Neuronal stem cell (in vitro differentiated cells): ENCODE results near the gene NRAP.

Source experiments
- DNase-seq: peaks from one replicate; pipeline ENCODE4 v3.0.0-alpha.2; 2013; ENCODE audit warnings: low spot score
- H2AFZ ChIP-seq: one replicate; pipeline ENCODE4 v1.6.1; 2013; ENCODE audit warnings: mild to moderate bottlenecking, low read length, inconsistent platforms
- H2AK5ac ChIP-seq: 2 replicates; pipeline ENCODE4 v1.6.1; 2013; ENCODE audit warnings: low read depth, mild to moderate bottlenecking, inconsistent platforms, low read length, moderate library complexity, mixed read lengths
- H2BK120ac ChIP-seq: 2 replicates; pipeline ENCODE4 v1.6.1; 2013; ENCODE audit warnings: low read depth, mild to moderate bottlenecking, inconsistent platforms, low read length, moderate library complexity, mixed read lengths
- H2BK12ac ChIP-seq: one replicate; pipeline ENCODE4 v1.6.1; 2013; ENCODE audit warnings: low read length, inconsistent platforms
- H2BK15ac ChIP-seq: 2 replicates; pipeline ENCODE4 v1.6.1; 2013; ENCODE audit warnings: mild to moderate bottlenecking, low read length, inconsistent platforms, mixed read lengths
- H2BK5ac ChIP-seq: one replicate; pipeline ENCODE4 v1.6.1; 2013; ENCODE audit warnings: inconsistent platforms, mild to moderate bottlenecking, low read length, moderate library complexity
- H3K14ac ChIP-seq: one replicate; pipeline ENCODE4 v1.6.1; 2013; ENCODE audit warnings: low read length, inconsistent platforms
- H3K18ac ChIP-seq: 2 replicates; pipeline ENCODE4 v1.6.1; 2013; ENCODE audit warnings: low read length, inconsistent platforms
- H3K23ac ChIP-seq: 2 replicates; pipeline ENCODE4 v1.6.1; 2013; ENCODE audit warnings: low read depth, mild to moderate bottlenecking, mixed read lengths, low read length, inconsistent platforms; ENCODE audit not compliant: poor library complexity
- H3K27ac ChIP-seq: replicated peaks from 3 replicates; pipeline ENCODE4 v1.5.1; 2013; ENCODE audit warnings: low read length, inconsistent platforms
- H3K27me3 ChIP-seq, 3 experiments: 2 replicates each; pipeline ENCODE4 v1.6.1; 2013; ENCODE audit warnings: low read length in 3 of 3, mild to moderate bottlenecking in 2 of 3, inconsistent platforms in 1 of 3, low read depth in 1 of 3, mixed read lengths in 1 of 3, moderate library complexity in 1 of 3; ENCODE audit not compliant: control insufficient read depth in 3 of 3, insufficient read depth in 3 of 3
- H3K36me3 ChIP-seq, 2 donors: replicated peaks in 1 of 2; 2 replicates each; pipeline ENCODE4 v1.6.1; 2013; ENCODE audit warnings: low read length in 2 of 2; ENCODE audit not compliant: control insufficient read depth in 2 of 2, insufficient read depth in 2 of 2
- H3K4ac ChIP-seq: 2 replicates; pipeline ENCODE4 v1.6.1; 2013; ENCODE audit warnings: inconsistent platforms, mild to moderate bottlenecking, low read length, moderate library complexity
- H3K4me1 ChIP-seq, 2 donors: 1 replicate in 1 of 2; 2 replicates in 1 of 2; pipeline ENCODE4 v1.6.1; 2013; ENCODE audit warnings: low read length in 2 of 2, low read depth in 1 of 2; ENCODE audit not compliant: control insufficient read depth in 2 of 2, insufficient read depth in 1 of 2
- H3K4me2 ChIP-seq: one replicate; pipeline ENCODE4 v1.6.1; 2013; ENCODE audit warnings: mild to moderate bottlenecking, low read length, inconsistent platforms; ENCODE audit not compliant: insufficient read depth, poor library complexity, severe bottlenecking
- H3K4me3 ChIP-seq, 2 donors: 2 replicates each; pipeline ENCODE4 v1.5.1; 2013; ENCODE audit warnings: low read length in 2 of 2, mild to moderate bottlenecking in 2 of 2, inconsistent platforms in 1 of 2, moderate library complexity in 1 of 2
- H3K79me1 ChIP-seq: one replicate; pipeline ENCODE4 v1.6.1; 2013; ENCODE audit warnings: low read depth, mild to moderate bottlenecking, inconsistent platforms, low read length, moderate library complexity
- H3K9ac ChIP-seq: one replicate; pipeline ENCODE4 v1.6.1; 2013; ENCODE audit warnings: mild to moderate bottlenecking, low read depth, low read length, inconsistent platforms; ENCODE audit not compliant: poor library complexity
- H3K9me3 ChIP-seq, 2 donors: replicated peaks in 1 of 2; 2 replicates each; pipeline versions ENCODE3 to v1.6.1; 2013; ENCODE audit warnings: low read length in 2 of 2, mild to moderate bottlenecking in 2 of 2, inconsistent platforms in 1 of 2, low read depth in 1 of 2, mixed read lengths in 1 of 2, moderate library complexity in 1 of 2; ENCODE audit not compliant: control insufficient read depth in 2 of 2, insufficient read depth in 1 of 2
- H4K8ac ChIP-seq: one replicate; pipeline ENCODE4 v1.6.1; 2013; ENCODE audit warnings: low read depth, mild to moderate bottlenecking, inconsistent platforms, low read length, moderate library complexity
- H4K91ac ChIP-seq: one replicate; pipeline ENCODE4 v1.6.1; 2013; ENCODE audit warnings: low read length, low read depth, mild to moderate bottlenecking, inconsistent platforms; ENCODE audit not compliant: poor library complexity
- whole genome bisulfite sequencing, 2 donors: extraction: QIAGEN DNeasy Blood & Tissue Kit; methylation state at CpG; one replicate each; pipeline ENCODE4 v1.1.7; 2013; ENCODE audit warnings: missing lambda C conversion rate in 2 of 2, mixed read lengths in 1 of 2; ENCODE audit not compliant: insufficient read length in 2 of 2, insufficient replicate concordance in 1 of 2; ENCODE audit errors: extremely low coverage in 2 of 2; 5-methylcytosine and 5-hydroxymethylcytosine counted together

Gene NRAP

DNA sequence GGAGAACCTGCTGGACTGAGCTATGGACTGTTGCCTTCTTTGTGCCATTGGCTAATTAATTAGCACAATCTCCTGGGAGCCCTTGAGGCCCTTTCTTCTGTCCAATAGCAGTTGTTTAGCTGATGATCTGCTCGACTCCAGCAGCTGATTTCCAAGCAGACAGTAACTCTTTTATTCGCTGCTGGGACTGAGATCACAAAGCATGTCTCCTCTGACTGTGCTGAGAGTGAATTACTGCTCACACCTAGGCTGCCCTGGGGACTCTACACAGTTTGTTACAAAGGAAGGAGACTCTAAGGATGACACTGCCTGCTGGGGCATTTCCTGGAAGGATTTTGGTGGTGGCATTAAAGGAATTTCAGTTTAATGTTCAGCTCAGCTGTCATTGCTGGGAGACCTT is 47.3 kb upstream of the NRAP start:
- H3K4me2 ChIP-seq, result no peak overlapping the region
- no peak overlapping the region for H2BK12ac ChIP-seq
- H3K23ac ChIP-seq, result no peak overlapping the region
- peaks cover 0 to 2% of the 10 kb centered on the region in 2 donors for H3K36me3 ChIP-seq
- H3K4me3 ChIP-seq, result no peak overlapping the region
- H2BK5ac ChIP-seq, result no peak overlapping the region
- peaks cover 3% of the 10 kb centered on the region for H3K79me1 ChIP-seq
- H2AFZ ChIP-seq, result no peak overlapping the region
- H4K8ac ChIP-seq, result no peak overlapping the region
- peak overlapping the region; percentile 9 for H2AK5ac ChIP-seq
- H3K4me1 ChIP-seq, result peaks cover 18 to 24% of the 10 kb centered on the region in 2 donors
- no CpG with 5 or more reads among the region's 2 CpGs for whole genome bisulfite sequencing, 2 donors
- H2BK120ac ChIP-seq, result peak overlapping the region; percentile 77
- peaks cover 0 to 2% of the 10 kb centered on the region in 2 donors for H3K9me3 ChIP-seq
- no peak for DNase-seq
- H2BK15ac ChIP-seq, result no peak overlapping the region
- no peak overlapping the region for H3K9ac ChIP-seq
- H3K4ac ChIP-seq, result no peak overlapping the region
- H3K18ac ChIP-seq, result peak overlapping the region; percentile 36
- no peak overlapping the region for H4K91ac ChIP-seq
- H3K27ac ChIP-seq, result peak overlapping the region; percentile 74
- H3K27me3 ChIP-seq, result no peaks in the 10 kb centered on the region
- no peak overlapping the region for H3K14ac ChIP-seq

DNA sequence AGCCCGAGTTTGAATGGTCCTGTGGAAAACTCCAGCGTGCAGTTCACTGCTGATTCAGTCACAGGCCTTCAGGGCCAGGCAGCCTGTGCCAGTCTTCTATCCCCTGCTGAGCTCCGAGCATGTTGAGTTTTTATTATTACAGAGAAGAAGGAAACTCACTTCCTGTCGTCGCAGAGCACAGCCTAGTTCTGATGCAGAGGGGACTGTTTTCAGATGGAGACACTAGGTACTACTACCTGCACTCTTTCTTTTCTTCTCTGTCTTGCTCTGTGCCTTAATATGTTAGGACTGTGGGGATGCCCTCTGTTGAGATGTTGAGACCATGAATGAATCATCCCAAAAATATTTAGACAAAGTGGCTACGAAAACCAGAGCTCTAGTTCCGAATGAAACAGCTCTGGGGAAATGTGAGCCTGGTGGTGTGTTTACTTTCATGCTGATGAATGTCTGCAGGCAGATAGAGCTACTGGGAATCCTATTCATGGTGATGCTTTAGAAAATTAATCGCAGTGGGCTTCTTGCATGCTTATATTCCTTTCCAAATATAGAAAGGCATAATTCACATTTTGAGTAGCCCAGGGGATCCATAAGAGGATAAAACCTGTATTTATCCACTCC is 45.5 kb upstream of the NRAP start:
- DNase-seq, result no peak
- Histone ChIP-seq H3K18ac (no peak overlapping the region), H3K23ac (no peak overlapping the region), H3K4ac (no peak overlapping the region), H3K4me1 (peaks cover 22 to 24% of the 10 kb centered on the region in 2 donors), H3K27ac (no peak overlapping the region), H2AK5ac (no peak overlapping the region), H3K79me1 (peaks cover 3% of the 10 kb centered on the region), H3K4me3 (peak overlapping the region in 1 of 2 donors; percentile 13), H3K14ac (no peak overlapping the region), H3K9me3 (peaks cover 0 to 2% of the 10 kb centered on the region in 2 donors), H2BK12ac (no peak overlapping the region), H4K8ac (no peak overlapping the region), H4K91ac (no peak overlapping the region), H2BK120ac (no peak overlapping the region), H3K4me2 (no peak overlapping the region), H3K9ac (no peak overlapping the region), H3K27me3 (no peaks in the 10 kb centered on the region), H2BK5ac (no peak overlapping the region), H2AFZ (peak overlapping the region; percentile 66), H3K36me3 (no peaks in the 10 kb centered on the region), H2BK15ac (no peak overlapping the region)
- no CpG with 5 or more reads among the region's 8 CpGs for WGBS, 2 donors

DNA sequence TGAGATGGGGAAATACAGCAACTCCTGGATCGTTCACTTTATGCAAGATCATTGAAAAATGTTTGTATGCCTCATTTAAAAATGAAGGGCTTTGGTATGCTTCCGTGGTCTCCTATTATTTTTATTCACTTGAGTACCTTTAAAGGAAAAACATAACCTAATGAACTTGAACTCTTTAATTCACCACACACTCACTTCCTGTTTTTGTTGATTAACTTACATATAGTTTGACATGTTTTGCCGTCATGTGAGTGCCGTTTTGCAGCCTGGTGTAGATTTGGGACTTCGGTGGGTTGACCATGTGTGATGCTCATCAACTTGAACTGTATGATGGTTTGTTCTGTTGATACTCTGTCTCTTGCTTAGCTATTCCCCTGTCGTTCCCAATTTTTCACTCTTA is 44.8 kb upstream of the NRAP start:
- Histone ChIP-seq H2BK12ac (no peak overlapping the region), H3K9ac (no peak overlapping the region), H3K27me3 (no peaks in the 10 kb centered on the region), H3K4me2 (no peak overlapping the region), H3K4ac (no peak overlapping the region), H2BK120ac (no peak overlapping the region), H4K8ac (no peak overlapping the region), H3K23ac (no peak overlapping the region), H2AK5ac (no peak overlapping the region), H4K91ac (no peak overlapping the region), H3K4me1 (peaks cover 22 to 24% of the 10 kb centered on the region in 2 donors), H2BK15ac (no peak overlapping the region), H3K36me3 (no peaks in the 10 kb centered on the region), H3K9me3 (no peaks in the 10 kb centered on the region), H3K79me1 (no peaks in the 10 kb centered on the region), H3K4me3 (no peak overlapping the region), H2BK5ac (no peak overlapping the region), H3K14ac (no peak overlapping the region), H3K18ac (no peak overlapping the region), H3K27ac (no peak overlapping the region), H2AFZ (peak overlapping the region; percentile 66)
- no peak for DNase-seq
- no CpG with 5 or more reads among the region's 6 CpGs for WGBS, 2 donors

DNA sequence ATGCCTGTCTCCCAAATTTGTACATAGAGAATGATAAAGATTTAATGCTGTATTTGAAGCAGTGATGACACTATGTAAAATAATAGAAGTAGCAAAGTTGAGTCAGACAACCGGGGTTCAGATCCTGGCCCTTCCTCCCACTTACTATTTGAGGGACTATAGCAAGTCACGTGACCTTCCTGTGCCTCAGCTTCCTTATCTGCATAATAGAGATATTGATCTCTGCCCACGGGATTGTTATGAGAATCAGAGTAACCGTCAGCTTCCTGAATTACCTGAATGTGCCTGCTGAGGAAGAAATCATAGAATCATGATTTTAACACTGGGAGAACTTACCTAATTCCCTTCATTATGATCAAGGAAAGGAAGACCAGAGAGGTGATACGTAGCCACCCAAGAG is 42.8 kb upstream of the NRAP start:
- Histone ChIP-seq H3K18ac (no peak overlapping the region), H2BK5ac (no peak overlapping the region), H2BK15ac (no peak overlapping the region), H3K27ac (no peak overlapping the region), H3K4me1 (peaks cover 19 to 22% of the 10 kb centered on the region in 2 donors), H3K9ac (no peak overlapping the region), H3K23ac (no peak overlapping the region), H4K91ac (no peak overlapping the region), H3K79me1 (no peaks in the 10 kb centered on the region), H4K8ac (no peak overlapping the region), H2BK120ac (no peak overlapping the region), H2AFZ (no peak overlapping the region), H3K36me3 (no peaks in the 10 kb centered on the region), H3K4ac (no peak overlapping the region), H3K9me3 (no peaks in the 10 kb centered on the region), H3K27me3 (no peaks in the 10 kb centered on the region), H3K4me3 (no peak overlapping the region), H2AK5ac (no peak overlapping the region), H3K4me2 (no peak overlapping the region), H3K14ac (no peak overlapping the region), H2BK12ac (no peak overlapping the region)
- no peak for DNase-seq
- no CpG with 5 or more reads among the region's 5 CpGs for WGBS, 2 donors
